ENCODE measurements around the gene ZNF277. TPM values are rescaled to one million over a fixed set of nuclear protein-coding genes. Genes with fewer than 3 reads are reported as not detected.

The ZNF277 gene
- total RNA-seq, 6 donors from 2014 or later = 20.8 to 63.1 (median 34.8) TPM

DNA sequence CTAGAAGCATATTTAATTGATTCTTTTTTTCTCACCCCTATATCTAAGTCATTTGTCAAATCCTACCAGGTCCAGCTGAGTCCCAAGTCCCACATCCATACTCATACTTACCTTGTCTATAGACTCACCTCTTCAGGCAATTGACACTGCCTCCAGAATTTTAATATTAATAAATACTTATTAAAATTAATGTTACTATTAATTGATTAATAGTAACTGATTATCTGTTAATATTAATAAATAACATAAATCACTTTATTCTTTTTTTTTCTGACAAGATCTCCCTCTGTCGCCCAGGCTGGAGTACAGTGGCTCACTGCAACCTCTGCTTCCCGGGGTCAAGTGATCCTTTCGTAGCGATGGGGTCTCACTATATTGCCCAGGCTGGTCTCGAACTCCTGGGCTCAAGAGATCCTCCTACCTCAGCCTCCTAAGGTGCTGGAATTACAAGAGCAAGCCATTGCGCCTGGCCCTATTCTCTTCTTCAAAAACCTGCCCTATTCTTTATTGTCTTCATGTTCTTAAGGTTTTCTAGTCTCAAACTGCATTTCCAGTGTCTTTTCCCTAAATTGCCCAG is 94.4 kb downstream of the ZNF277 start:
- no peaks in the 10 kb centered on the region for H3K9me3 ChIP-seq
- TF ChIP-seq POLR2AphosphoS5 (IDR thresholded peaks at IDR 0.05) = no peak
- TF ChIP-seq EP300 (IDR thresholded peaks at IDR 0.05) = no peak
- TF ChIP-seq POLR2A (IDR thresholded peaks at IDR 0.05) = no peak
- TF ChIP-seq, protein P1, sequence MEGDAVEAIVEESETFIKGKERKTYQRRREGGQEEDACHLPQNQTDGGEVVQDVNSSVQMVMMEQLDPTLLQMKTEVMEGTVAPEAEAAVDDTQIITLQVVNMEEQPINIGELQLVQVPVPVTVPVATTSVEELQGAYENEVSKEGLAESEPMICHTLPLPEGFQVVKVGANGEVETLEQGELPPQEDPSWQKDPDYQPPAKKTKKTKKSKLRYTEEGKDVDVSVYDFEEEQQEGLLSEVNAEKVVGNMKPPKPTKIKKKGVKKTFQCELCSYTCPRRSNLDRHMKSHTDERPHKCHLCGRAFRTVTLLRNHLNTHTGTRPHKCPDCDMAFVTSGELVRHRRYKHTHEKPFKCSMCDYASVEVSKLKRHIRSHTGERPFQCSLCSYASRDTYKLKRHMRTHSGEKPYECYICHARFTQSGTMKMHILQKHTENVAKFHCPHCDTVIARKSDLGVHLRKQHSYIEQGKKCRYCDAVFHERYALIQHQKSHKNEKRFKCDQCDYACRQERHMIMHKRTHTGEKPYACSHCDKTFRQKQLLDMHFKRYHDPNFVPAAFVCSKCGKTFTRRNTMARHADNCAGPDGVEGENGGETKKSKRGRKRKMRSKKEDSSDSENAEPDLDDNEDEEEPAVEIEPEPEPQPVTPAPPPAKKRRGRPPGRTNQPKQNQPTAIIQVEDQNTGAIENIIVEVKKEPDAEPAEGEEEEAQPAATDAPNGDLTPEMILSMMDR (IDR thresholded peaks at IDR 0.05) = no peak
- DNase-seq (no peak), ATAC-seq (ENCODE audit: low FRiP score in 2 of 2) (no peak)
- H3K27me3 ChIP-seq = no peaks in the 10 kb centered on the region
- H3K36me3 ChIP-seq = peaks cover 0 to 6% (median 0%) of the 10 kb centered on the region in 4 donors
- 97 to 99% methylated on average over 6 of the region's 6 CpGs for WGBS, 2 donors
- H3K27ac ChIP-seq = no peak overlapping the region
- H3K4me3 ChIP-seq = no peak overlapping the region
- no peaks in the 10 kb centered on the region for H3K4me1 ChIP-seq

DNA sequence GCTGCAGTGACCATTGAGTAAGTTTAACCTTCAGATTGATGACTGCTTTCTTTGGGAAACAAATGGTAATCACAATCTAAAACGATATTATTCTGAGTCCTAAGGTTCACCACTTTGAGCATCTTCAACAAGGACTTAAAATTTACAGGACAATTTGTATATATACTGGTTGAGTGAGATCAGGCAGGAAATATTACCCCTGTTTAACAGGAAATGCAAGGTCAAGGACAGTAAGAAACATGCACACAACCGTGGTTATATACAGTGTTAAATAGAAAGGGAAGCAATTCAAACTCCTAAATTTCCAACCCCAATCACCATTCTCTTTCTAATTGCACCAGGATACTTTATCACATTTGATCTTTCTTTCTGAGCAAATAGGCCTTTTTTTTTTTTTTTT is 96.1 kb downstream of the ZNF277 start:
- Histone ChIP-seq H3K27ac (no peak overlapping the region), H3K4me1 (no peaks in the 10 kb centered on the region), H3K9me3 (no peaks in the 10 kb centered on the region), H3K27me3 (no peaks in the 10 kb centered on the region), H3K4me3 (no peak overlapping the region), H3K36me3 (peaks cover 0 to 6% (median 0%) of the 10 kb centered on the region in 4 donors)
- TF ChIP-seq POLR2A (IDR thresholded peaks at IDR 0.05) (no peak), EP300 (IDR thresholded peaks at IDR 0.05) (no peak), POLR2AphosphoS5 (IDR thresholded peaks at IDR 0.05) (no peak)
- TF ChIP-seq, protein P1 (IDR thresholded peaks at IDR 0.05) = no peak
- DNase-seq = no peak
- WGBS, 2 donors = 40 to 45% methylated on average over 2 of the region's 2 CpGs
- ATAC-seq (ENCODE audit: low FRiP score in 2 of 2) = no peak

DNA sequence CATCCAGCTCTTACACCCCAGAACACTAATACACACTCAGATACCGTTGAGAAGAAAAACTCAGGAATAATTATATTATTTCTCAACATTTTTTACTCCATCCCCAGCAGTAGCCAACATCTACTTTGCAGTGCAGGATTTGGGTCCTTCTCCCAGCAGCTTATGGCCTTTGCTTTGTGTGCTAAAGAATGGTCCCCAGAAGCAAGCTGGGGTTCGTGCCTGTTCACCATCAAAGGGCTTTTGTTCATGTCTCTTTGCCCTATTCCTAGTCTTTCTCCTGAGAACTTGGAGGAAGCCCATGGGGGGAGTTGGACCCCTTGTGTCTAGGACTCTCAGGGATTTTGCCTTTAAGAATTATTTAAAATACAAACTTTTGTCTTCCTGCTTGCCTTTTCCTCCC is 100.4 kb downstream of the ZNF277 start:
- H3K4me3 ChIP-seq = no peak overlapping the region
- TF ChIP-seq EP300 (IDR thresholded peaks at IDR 0.05) (no peak), POLR2AphosphoS5 (IDR thresholded peaks at IDR 0.05) (no peak), POLR2A (IDR thresholded peaks at IDR 0.05) (no peak)
- TF ChIP-seq, protein P1 (IDR thresholded peaks at IDR 0.05) = no peak
- ATAC-seq (ENCODE audit: low FRiP score in 2 of 2) = no peak
- WGBS, 2 donors = 98 to 99% methylated on average over 2 of the region's 2 CpGs
- H3K9me3 ChIP-seq = no peaks in the 10 kb centered on the region
- no peak for DNase-seq
- no peaks in the 10 kb centered on the region for H3K36me3 ChIP-seq
- H3K4me1 ChIP-seq = no peaks in the 10 kb centered on the region
- no peaks in the 10 kb centered on the region for H3K27me3 ChIP-seq
- H3K27ac ChIP-seq = no peak overlapping the region

DNA sequence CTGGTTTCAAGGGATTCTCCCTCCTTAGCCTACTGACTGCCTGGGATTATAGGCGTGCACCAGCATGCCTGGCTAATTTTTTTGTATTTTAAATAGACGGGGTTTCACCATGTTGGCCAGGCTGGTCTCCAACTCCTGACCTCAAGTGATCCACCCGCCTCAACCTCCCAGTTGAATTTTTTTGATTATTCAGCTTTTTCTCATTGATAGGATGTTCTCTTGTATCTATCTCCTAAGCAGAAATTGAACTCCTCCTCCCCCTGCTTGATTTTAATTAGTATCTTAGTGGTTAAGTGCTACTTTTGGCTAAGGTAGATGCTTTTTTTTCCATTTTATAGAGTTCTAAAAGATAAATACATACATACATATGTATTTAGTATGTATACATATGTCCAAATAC is 101.0 kb downstream of the ZNF277 start:
- 97 to 100% methylated on average over 3 of the region's 3 CpGs for WGBS, 2 donors
- no peak for ATAC-seq (ENCODE audit: low FRiP score in 2 of 2)

More for the DNA sequence above, 101.0 kb downstream of the ZNF277 start:
- no peak for DNase-seq
- Histone ChIP-seq H3K27me3 (no peaks in the 10 kb centered on the region), H3K36me3 (no peaks in the 10 kb centered on the region), H3K9me3 (no peaks in the 10 kb centered on the region), H3K4me3 (no peak overlapping the region), H3K4me1 (no peaks in the 10 kb centered on the region), H3K27ac (no peak overlapping the region)
- TF ChIP-seq, protein P1 (IDR thresholded peaks at IDR 0.05) = no peak
- TF ChIP-seq EP300 (IDR thresholded peaks at IDR 0.05) (no peak), POLR2A (IDR thresholded peaks at IDR 0.05) (no peak), POLR2AphosphoS5 (IDR thresholded peaks at IDR 0.05) (no peak)
